Breast epithelium (tissue), 3 donors: ENCODE data around the gene ZSCAN16.

Experiments used
- CTCF ChIP-seq, 3 donors: fragments of 450-650 bp; IDR thresholded peaks; one replicate each; pipeline ENCODE4 v1.5.1; 2016 to 2017; ENCODE audit warnings: antibody characterized with exemption in 3 of 3, mild to moderate bottlenecking in 3 of 3, moderate library complexity in 3 of 3
- POLR2A ChIP-seq: fragments of 450-650 bp; IDR thresholded peaks from one replicate; pipeline ENCODE4 v1.6.1; 2016; ENCODE audit warnings: antibody characterized with exemption, mild to moderate bottlenecking, moderate library complexity
- POLR2AphosphoS5 ChIP-seq, 3 donors: sonication (generic); formaldehyde crosslinking; IDR thresholded peaks; one replicate each; pipeline ENCODE4 v1.6.1; 2017; ENCODE audit warnings: antibody characterized with exemption in 3 of 3

- TF ChIP-seq CTCF (IDR thresholded peaks at IDR 0.05): no peak
- no peak for TF ChIP-seq POLR2AphosphoS5 (IDR thresholded peaks at IDR 0.05)
- no peak for TF ChIP-seq POLR2A
These were observed 29.9 kb downstream of the ZSCAN16 start for GRCh38 chr6:28154357-28154756.
